Activated CD4-positive, alpha-beta T cell treated with anti-CD3 and anti-CD28 coated beads, Interleukin-2, amount 50 U/mL, for 1 hour (primary cell): ENCODE results near the gene PBX2.
"Not testable (repeated sequence)": the region's sequence is repeated elsewhere in the genome, so short reads cannot be mapped to it uniquely, and the experiment has no call there.

Source experiments
- DNase-seq: peaks from one replicate; pipeline ENCODE4 v3.0.0-alpha.2; 2020

PBX2 gene

DNA sequence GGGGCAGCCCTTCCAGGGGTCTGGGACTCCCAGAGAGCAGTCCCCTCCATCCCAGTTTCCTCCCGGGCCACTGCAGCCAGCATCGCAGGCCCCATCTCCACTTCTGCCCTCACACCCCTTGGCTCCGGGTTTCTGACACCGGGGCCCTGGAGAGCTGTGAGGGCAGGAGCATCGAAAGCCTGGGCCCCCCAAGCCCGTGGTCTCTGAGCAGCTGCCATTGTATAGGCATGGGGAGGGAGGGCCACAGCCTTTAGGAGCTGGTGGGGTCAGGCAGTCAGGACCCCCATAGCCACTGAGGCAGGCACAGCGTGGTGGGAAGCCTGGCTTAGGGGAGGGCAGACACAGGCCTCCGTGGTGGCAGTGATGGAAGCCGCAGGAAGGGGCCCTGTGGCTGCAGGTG is 12.2 kb upstream of the PBX2 start:
- no peak for DNase-seq

DNA sequence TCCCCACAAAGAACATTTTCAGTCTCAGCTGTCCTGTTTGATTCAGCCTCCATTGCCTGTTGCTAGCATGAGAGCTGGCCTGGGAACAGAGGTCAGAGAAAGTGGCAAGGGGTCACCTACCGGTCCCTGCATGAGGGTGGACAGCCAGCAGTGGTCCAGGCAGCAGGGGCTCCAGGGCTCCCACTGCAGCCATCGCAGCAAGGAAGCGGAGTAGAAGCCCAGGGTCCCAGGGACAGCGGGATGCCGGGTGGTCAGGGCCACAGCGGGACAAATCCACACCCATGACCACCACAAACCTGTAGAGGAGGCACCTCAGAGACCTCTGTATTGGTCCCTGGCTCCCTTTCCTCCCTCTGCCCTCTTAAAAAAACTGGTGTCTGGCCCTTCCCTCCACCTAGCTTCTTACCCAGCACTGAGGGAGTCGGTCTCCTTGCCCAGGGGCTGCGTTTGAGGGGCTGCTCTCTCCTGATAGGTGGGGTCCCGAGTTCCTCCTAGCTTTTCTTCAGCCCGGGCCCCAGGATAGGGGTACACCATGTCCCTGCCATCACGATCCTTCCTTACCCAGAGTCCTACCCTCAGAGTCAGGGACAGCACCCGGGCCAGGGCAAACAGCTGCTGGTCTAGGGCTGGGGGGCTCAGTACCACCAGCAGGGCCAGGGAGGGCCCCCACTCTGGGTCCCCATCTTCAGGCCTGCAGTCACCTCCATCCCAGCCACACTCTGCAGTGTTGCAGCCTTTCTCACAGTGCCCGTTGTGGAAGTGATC is 10.9 kb upstream of the PBX2 start:
- DNase-seq, result no peak

DNA sequence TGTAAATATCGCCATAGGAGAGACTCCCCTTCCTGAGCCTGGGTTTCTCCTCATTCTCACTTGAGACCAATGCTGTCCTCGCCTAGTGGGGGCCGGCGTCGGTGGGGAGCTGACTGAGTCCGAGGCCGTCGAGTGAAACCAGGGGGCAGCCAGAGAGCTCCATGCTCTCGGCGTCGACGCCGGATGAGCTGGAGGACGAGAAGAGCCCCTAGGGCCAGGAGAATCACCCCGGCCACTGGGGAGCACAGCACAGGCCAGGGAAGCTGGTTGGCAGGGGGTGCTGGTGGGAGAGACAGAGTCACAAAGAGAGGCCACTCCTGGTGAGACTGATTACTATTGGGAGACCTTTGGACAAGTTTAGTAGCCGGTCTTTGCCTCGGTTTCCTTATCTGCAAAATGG is 8.9 kb upstream of the PBX2 start:
- DNase-seq, result no peak

DNA sequence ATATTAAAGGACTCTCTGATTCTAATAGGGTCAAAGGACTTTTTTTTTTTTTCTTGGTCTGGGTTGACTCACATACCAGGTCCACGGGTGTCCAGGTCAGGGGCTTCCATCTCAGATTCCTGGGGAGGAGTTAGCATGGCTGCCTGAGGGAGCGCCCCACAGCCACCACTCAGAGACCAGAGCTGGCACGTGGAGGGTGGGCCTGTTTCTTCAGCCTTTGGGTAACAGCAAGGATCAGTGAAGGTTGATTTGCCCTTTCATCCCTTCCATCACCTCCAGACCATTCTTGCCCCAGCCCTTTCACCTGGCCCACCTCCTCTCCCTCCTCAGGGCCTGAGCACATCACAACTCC is 8.3 kb upstream of the PBX2 start:
- DNase-seq, result no peak

DNA sequence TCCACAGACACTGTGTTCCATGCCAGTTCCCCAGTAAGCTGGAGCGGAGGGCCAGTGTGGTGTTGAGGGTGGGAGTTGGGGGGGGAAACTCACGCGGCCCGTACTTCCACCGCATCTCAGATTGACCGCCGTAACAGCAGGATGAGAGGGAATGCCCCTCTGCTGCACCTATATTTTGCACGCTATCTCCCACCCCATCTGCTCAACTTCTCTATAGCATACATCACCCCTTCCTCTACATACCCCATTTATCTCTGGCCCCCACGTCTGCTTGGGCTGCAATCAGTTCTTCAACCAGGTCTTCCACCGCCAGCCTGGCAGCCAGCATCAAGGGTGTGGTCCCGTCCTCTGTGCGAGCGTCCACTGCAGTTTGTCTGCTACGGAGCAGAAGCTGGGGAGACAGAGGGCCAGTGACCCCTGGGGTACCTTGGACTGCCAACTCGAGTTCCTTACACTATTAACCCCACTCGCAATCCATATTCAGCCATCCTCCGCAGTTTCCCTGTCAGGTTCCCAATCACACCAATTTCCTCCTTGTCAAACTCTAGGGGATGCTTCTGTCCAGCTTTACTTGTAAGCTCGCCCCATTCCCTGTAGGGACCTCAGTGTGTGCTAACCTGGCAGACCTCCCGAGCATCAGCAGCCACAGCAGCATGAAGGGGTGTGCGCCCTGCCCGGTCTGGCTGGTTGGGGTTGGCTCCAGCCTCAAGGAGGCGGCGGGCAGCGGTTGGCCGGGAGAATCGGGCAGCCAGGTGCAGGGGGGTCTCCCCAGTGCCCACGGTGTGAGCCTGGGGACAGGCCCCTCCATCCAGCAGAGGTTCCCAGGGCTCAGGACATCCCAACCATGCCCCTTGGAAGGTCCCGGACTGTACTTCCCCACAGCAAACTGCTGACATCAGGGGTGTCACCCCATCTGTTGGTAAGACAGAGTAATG is 6.9 kb upstream of the PBX2 start:
- no peak for DNase-seq

DNA sequence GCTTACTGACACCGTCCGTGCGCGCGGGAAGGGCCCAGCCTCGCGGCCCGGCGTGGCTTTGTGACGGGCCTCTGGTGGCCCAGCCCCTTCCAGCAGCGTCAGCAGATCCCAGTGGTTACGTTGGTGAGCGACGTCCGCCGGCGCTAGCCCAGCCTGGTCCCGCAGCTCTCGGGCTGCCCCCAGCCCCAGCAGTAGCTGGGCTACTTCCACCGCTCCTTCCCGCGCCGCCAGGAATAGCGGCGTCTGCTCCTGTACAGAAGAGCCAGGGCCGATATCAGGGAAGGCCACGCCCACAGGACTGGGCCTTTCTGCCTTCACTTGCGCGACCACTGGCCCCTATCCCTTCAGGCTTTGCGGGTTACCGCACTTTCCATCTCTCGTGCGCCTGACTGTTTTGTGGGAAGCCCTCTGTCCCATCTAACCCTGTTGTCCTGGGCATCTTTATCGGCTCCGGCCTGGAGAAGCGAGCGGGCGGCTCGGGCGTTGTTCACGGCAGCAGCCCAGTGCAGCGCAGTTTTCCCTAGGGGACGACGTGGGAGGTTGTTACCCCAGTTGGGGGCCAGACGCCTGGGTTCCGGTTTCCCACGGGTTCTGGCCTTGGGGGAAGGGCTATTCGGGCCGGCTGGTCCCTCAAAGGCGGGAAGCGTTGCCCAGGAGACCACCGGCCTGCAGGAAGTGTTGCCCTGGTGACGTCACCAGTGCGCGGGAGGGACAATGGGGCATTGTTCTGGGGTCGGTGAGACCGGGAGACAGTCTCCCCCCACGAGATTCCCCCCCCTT is 6.1 kb upstream of the PBX2 start:
- peak; percentile 53 for DNase-seq

DNA sequence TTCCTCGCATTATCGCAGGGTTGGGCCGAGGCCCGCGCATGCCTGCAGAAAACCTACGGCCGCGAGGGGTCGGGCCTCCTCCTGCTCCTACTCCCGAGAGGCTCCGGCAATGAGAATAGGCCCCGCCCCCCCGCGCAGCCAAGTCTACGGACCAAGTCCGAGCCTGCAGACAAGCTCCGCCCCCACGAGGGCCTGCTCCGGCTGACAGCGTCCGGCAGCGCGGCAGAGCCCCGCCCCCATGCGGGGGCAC is 5.6 kb upstream of the PBX2 start:
- peak; percentile 99 for DNase-seq

DNA sequence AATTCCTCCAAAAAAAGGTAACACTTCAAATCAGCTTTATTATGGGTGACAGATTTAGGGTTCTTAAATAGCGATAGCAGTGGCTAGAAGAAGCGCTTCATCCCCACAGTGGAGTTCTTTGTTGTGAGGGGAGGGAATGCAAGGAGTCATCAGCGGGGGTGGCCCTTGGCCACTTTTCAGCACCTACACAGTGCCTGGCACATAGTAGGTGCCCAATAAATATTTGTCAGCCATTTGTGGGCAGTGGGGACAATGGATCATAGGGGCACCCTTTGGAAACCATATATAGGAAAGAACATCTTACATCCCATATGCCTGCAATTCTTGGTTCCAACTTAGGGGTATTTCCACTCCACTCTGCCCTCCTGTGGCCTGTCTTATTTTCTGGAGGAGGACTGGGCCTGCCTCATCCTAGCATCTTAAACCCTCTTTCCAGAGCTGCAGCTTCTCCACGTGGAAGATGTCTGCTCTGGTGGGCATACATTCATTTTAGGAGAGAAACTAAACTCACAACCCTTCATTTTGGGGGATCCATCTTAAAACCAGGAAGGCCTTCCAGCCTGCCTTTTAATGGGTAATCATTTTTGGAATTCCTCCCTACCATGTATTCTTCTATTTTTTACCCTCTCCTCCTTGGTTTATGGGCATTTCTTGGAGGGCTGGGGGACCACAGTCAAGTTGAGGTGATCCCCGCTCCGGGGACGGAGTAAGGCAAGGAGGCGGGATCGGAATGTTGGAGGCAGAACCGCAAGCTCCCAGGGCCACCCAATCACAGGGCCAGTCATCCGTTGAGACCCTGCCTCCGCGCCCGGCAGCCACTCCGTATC is 5.0 kb upstream of the PBX2 start:
- no peak for DNase-seq

DNA sequence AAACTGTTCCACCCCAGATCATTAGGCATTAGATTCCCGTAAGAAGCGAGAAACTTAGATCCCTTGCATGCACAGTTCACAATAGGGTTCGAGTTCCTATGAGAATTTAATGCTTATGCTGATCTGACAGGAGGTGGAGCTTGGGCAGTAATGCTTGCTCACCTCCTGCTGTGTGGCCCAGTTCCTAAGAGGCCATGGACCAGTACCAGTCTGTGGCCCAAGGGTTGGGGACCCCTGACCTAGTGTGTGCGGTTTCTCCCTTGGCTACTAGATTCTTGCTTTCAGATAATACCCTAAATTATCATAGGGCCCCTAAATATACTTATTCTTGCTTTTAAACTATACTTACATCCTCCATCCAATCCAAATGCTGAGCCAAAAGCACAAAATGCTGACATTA is 4.4 kb upstream of the PBX2 start:
- no peak for DNase-seq

DNA sequence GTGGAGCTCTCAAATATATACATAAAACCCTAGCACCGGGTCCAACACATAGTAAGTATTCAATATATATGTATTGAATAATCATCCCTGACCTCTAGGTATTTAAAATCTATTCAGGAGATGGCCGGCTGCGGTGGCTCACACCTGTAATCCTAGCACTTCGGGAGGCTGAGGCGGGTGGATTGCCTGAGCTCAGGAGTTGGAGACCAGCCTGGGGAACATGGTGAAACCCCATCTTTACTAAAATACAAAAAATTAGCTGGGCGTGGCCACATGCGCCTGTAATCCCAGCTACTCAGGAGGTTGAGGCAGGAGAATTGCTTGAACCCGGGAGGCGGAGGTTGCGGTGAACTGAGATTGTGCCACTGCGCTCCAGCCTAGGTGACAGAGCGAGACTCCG is 3.1 kb upstream of the PBX2 start:
- not testable (repeated sequence) for DNase-seq

DNA sequence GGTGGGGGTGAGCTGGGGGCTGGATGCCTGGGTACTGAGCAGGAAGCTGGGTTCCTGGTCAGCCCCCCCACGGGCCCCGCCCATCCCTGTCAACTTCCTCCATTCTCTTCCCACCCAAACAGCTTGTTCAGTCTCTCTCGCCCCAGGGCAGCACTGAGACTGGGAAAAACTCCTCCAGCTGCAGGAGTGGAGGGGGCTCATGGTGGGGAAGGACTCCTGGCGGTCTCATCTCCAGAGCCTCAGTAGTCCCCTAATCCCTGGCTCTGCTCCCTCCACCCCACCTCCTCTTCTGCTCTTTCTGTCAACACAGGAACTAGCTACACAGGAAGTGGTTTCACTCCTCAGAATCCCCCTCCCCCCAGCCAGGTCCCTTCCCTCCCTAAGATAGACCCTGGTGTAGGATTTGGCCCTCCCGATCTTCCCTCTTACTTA is 2.6 kb upstream of the PBX2 start, which contains the start of gene GPSM3:
Gene GPSM3, minus strand, starts transcription at position 36 of the 432 bp plus-strand sequence. CDS start 130 bp downstream, outside the sequence.
- DNase-seq, result peak; percentile 41

DNA sequence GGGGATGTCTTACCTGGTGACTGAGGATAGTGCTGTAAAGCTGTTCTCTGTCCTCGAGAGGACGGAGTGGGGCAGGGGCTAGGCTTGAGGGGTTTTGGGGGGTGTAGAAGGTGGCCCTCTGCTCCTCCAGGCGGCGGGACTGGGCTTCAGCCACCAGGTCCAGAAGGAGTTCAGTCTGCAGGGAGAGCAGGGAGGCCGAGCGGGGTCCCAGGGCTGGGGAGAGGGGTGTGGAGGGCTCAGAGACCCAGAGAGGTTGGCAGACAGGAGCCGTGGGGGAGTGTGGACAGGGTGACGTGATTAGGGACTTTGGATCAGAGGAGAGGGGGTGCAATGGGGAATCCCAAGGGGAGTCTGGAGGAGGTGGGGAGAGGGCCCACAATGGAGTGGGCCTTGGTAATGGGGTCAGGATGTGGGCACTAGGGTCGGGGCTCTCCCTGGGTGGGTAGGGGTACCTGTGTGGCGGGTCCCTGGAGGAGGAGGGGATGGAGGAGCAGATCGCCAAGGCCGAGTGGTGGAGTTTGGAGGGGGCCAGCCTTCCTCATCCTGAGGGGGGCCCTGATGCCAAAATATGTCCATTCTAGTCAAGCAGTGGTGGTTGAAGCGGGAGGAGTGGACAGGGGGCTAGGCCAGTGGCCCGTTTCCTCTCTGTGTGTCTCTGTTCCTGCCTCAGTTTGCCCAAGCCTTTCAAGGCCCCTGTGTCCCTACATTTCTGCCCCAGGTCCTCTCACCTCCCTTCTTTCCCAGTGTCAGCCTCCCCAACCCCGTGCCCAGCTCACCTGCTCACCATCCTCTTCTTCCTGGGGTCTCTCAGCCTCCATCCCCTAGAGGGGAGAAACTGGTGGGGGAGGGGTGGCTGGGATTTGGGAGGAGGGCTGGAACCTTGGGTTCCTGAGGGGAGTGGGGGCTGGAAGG is 1.9 kb upstream of the PBX2 start:
- DNase-seq, result no peak

DNA sequence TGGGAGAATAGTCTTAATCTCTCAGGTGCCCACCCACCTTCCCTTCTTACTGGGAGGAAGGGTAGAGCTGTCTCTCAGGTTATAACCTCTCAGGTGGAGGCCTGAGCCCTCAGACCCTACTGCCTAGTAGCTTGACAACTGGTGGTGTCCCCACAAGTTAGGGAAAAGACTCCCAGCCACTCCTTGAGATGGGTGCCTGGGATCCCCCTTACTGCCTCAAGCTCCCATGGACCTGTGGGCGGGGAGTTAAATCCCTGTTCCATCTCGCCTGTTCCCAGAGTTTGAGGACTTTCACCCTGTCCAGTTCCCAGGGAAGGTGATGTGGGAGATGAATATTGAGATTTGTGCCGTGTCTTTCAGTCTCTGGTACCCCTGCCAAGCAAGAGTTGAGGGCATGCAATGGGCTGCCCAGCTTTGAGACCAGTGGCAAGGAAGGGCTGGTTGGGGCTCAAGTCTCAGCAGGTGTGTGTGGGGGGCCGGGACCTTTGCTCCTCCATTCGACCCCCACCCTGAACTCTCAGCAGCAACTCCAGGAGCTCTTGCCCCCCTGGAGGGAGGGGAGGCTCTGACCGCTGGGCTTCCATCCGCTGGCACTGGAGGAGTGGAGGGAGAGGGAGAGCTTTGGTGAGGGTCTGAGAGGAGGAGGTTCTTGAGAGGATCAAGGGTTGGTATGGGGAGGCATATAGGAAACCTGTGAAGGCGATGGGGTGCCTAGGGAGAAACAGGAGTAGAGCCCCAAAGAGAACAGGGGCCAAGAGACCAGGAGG is 1.1 kb upstream of the PBX2 start:
- no peak for DNase-seq

DNA sequence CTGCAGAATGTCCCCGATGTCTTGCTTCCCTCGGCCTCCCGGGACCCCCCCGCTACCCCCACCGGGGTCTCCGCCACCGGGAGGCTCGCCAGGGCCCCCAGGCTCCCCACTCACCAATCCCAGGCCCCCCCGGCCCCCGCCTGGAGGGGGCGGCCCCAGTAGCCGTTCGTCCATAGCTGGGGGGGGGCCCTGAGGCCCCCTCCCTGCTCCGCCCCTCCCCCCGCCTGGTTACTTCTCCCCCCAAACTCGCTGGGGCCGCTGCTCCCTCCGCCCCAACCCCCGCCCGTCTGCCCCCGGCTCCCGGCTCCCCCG is 304 bp downstream of the PBX2 start:
- DNase-seq, result no peak

DNA sequence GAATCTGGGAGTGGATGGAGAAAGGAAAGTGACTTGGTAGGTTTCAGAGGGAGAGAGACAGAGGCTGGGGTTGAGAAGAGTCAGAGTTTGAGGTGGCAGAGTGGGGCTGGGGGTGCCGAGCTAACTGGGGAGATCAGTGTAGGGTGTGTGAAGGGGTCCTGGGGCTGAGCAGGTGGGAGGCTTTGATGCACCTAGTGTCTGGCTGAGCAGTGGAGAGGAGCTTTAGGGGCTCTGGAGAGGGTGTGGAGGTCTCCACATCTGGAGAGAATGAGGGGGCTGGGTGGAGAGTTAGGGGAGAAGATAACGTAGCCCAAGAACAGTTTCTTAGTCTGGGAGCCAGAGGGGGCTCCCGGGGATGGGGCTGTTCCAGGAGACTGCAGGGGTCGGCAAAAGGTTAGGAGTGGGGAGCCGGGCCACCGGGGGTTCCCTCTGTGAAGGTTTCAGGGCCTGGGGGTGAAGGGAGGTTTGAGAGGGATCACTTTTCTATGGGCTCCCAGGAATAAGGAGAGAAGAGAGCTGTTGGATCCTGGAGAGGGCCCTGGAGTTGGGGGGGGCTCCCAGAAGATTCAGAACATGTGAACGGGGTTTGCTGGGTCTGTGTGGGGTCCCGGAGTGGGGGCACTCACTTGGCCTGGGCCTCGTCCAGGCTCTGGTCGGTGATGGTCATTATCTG is 797 bp downstream of the PBX2 start:
- no peak for DNase-seq

DNA sequence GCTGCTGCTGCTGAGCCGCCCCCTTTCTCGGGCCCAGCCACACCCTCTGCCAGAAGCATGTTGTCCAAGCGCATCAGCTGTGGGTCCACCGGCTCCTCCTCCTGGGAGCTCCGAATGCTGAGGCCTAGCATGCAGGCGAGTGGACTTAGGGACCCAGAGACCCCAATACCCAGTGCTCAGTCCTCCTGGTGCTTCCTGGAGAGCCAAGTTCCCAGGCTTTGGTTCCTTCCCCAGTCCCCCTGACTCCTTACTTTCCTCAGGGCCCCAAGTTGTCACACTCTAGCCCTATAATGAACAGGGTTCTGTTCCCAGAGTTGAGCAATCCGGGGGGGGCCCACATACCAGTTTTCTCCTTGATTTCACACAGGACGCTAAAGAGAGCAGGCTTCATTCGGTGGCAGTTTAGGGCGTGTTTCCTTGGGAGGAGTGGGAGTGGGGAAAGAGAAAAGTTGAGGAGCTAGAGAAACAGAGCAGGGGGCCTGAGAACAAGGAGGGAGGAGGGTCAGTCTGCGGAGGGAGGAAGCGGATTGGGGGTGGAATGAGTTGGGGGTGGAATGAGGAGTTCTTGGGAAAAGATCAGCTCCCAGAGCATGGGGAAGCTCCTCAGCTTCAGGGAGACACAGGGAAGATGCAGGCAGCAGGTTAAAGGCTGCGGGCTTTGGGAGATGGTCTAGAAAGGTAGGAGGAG is 1.5 kb downstream of the PBX2 start:
- no peak for DNase-seq

DNA sequence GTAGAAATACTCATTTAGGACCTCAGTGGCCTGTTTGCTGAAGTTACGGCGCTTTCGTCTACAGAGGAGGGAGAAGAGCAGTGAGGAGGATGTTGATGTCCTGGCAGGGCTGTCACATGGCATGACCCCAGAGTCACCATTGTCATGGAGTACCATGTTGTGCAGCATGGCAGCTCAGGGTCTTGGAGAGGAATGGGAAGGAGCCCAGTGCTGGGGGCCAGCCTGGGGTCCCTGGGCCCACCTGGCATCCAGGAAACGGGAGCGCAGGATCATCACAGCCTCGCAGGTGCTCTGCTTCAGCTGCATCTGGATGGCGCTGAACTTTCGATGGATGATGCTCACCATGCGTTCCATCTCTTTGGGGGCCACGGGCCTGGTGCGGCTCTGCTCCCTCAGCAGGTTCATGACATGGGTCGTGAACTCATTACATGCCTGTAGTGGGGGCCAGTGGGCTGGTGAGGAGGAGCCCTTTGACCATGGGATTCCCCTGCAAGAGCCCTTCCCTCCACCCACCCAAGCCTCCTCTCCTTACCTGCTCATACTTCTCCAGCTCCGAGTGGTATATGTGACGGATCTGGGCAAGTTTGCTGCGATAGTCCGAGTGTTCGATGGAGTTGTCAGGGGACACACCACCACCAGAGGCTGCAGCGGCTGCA is 2.1 kb downstream of the PBX2 start:
- DNase-seq, result not testable (repeated sequence)

DNA sequence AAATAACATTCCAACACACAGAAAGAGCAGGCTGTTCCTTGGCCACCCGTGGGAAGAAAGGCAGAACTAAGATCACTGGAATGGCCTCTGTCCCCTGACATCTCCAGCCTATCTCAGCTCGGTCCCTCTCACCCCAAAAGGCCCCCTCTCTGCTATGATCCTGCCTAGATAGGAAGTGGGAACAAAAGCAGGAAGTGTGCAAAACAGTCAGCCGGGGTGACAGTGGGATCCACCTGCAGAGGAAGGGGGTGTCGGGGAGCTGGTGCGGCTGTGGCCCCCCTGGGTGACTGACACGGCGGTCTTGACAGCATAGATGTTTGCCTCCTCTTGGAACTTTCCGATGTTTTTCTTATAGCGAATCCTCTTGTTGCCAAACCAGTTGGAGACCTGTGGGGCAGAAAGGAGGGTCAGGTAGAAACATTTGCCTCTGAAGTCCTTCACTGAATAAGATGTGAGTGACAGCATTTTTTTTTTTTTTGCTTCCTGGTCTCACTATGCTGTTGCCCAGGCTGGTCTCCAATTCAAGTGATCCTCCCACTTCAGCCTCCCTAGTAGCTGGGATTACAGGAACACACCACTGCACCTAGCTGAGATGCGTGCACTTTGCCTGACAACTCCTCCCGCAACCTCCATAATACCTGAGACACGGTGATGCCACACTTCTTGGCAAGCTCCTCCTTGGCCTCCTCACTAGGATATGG is 2.8 kb downstream of the PBX2 start:
- no peak for DNase-seq
